NCI-H2227 (cell line): Measurements from ENCODE around the gene CNGA3.
"Not testable (repeated sequence)": the region's sequence is repeated elsewhere in the genome, so short reads cannot be mapped to it uniquely, and the experiment has no call there.

Experiments
- DNase-seq: peaks from one replicate; lab custom pipeline; 2025; ENCODE audit not compliant: unreplicated experiment; lab: John Stamatoyannopoulos, UW

Gene CNGA3

DNA sequence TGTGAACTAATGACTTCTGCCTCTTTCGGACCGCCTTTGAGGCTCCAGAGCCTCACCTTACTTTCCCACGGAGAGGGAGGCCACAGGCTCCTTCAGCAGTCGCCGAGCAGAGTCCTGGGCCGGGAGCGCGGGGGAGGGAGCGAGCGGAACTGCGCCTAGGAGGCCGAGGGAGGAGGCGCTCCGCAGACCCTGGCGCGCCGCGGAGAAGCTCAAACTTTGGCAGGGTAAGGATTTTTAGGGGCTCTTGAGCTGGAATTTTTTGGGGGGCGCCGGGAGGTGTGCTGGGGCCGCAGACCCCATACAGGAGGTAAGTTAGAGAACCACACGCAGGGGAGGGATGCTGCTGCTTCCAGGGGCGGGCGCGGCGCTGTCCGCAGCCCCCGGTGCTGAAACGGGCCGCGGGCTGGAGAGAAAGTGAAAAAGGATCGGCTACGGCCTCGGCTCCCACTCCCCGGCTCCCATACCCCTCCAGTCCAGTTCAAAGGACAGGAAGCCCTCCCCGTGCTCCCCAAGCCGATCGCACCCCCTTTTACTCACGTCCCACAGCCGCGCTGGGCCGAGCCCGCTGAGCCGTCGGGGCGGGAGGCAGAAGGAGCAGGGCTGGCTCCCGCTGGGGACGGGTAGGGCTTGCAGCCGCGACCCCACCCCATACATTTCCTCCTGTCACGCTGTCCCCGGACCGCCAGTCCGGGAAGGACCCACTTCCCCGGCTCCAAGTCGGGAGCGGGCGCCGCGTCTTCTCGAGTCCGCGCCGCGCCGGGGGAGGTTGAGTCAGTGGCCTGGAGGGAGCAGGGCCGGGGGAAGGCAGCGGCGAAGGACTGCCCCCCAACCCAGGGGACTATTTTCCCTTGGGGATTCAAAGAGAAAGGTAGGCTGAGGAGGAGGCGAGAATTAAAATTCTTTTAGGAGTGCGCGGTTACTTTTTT lies at the start of gene CNGA3:
Gene CNGA3, plus strand, starts transcription at position 146 of the 926 bp plus-strand sequence. CDS start 23,520 bp downstream, outside the sequence.
- peak; percentile 42 for DNase-seq

DNA sequence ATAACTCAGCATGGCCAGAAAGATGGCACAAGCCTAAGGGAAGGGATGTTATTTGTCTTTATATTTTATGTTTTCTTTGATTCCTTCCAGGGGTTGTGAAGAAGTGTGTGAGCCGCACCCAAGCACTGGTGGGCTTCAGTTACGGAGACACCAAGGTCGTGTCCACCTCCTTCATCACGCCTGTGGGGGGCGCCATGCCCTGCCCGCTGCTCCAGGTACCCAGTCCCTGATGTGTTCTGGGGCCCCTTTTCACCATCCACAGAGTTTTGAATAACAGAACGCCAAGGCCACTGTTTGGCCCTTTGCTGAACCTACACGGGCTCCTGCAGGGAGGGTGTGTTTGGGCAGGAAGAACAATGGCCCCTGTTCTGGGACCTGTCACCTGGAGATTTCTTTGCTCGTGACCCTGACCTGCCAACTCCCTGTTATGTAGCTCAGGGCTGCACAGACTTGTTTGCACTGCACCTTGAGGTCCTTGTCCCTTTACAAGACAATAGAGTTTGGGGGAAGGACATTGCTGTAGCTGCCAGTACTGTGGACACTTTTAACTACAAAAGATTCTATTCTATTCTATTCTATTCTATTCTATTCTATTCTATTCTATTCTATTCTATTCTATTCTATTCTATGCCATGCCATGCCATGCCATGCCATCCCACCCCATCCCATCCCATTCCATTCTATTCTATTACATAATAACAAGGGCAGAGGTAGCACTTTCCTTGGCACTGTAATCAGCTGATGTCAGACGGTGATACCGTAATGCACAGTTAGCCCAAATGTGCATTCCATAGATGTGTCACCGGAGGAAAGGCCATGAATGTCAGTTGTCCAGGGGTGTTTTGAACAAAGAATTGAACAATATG lies 48.2 kb upstream of the CNGA3 start:
- no peak for DNase-seq

DNA sequence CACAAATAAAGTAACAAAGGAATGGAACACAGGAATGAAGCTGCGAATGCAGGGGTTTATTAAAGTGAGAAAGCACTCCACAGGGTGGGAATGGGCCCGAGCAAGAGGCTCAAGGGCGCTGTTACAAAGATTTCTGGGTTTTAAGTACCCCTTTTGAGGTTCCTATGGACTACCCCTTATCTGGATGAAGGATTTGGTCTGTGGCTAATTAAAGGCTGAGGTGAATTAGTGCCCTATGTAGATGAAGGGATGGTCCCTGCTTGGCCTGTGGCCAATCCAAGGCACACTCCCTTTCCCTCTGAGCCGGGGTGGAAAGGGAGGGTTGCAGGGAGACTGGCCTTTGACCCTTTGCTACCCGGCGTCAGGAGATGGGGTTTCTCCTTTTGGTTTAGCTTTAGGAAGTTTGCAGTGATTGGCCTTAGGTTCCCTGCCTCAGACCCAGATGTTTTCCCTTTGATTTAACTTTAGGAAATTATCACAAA lies 47.5 kb upstream of the CNGA3 start:
- DNase-seq = no peak

DNA sequence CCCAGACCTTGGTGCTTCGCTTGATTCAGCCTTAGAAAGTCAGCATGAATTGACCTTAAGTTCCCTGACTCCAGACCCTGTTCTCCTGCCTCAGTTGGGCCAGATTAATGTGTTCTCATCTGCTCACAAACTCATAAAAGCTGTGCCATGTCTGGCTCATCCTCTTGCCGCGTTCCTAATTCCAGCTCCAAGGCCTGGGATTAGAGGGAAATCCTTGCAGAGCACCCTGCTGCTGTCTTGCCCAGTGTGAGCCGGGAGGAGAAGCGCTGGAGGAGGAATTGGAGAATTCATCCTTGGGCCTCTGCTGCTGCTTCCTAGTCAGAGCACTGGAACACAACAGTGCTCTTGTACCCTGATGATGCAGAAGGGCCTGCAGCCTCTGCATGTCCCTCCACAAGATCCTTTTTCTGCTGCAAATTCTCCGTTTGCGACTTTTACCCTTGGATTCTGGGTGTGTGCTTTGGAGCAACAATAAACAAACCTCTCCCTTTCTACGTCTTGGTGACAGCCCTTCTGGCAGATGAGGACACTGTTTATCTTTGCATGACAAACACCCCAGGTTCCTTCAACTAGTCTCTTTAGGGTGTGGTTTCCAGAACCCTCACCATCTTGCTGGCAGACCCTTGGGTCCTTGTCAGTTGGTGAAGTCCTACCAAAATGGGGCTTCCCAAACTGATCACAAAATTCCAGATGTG lies 46.9 kb upstream of the CNGA3 start:
- no peak for DNase-seq

DNA sequence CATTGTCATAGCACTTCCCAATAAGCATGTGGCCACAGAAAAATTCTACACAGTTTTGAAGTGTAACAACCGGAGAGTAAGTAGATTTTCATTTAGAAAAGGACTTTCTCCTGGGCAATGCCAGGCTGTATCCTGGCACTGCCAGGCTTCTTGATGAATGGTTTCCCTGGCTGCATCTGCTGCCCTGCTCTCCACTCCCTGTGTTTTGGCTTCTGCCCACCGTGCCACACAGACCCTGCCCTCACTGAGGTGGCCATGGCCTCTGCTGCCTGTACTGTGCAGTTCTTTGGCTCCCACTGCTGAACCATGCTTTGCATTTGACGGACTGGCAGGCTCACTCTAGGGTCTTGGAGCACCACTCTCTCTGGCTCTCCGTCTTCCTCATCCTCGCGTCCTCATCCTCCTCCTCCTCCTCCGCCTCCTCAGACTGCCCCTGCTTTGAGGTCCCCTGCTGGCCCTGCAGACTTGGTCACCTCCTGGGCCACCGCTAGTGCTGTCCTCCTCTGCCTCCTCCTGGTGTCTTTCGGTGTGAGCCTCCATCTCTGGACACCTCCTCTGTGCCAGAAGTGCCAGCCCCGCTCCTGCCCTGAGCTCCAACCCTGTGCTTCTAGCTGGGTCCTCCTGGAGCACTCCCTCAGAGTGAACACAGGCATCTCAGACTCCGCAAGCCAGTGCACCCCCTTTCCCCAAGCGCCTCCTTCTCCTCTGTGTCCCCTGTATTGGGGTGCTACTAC lies 45.9 kb upstream of the CNGA3 start:
- no peak for DNase-seq

DNA sequence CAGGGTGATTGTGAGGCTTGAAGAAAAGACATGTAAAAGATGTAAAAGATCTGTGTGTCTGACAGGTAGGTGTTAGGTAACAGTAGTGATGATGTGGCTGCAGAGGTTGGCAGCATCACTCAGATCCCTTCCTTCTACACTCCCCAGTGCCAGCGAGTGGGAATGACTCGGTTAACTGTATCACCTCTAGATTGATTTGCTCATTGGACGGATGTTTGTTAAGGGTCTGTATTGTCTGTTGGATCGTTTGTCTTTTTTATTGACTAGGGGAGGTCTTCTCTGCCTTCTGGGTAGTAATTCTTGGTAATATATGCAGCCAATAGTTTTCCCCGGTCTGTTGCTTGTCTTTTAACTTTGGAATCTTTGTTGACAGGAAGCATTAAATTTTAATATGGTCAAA lies 44.8 kb upstream of the CNGA3 start:
- DNase-seq = no peak

DNA sequence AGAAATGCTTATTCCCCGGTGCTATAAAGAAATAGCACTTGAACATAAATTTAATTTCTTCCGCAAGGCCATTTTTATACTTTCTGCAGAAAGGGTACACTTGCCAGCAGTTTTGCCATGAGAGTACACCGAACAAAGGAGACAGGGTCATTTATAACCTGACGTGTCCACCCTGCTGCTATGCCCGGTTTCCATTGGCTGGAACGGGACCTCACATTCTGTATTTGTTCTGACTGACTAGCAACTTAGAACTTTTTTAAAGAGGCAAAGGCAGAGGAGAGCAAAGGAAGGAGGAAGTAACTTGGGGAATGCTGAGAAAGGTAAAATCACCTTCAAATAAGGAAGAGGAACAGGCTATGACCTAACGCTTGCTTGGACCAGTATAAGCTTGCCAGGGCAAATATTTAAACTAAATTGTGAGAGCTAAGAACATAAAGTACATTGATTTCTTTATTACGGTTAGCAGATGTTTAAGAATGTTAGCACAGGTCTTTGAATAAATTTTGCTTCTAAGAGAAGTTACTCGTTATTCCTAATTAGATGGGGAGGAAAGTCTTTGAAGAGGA lies 39.0 kb upstream of the CNGA3 start:
- DNase-seq = not testable (repeated sequence)

DNA sequence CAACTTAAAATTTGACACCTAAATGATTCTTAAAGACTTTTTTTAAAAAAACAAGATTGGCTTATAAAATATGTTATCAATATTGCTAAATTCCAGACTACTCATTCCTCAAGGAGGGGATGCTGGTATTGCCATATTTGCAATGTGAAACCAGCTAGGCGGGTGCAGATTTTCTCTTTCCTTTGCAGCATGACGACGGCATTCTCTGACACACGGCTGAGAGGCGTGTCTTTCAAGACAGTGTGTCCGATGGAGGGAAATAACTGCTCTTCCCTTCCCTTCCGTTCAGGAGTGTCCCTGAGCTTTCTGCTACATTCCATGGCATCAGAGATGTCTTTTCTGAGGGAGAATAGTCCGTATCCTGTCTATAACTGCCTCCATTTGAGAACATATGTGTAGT lies 38.2 kb upstream of the CNGA3 start:
- DNase-seq = no peak

DNA sequence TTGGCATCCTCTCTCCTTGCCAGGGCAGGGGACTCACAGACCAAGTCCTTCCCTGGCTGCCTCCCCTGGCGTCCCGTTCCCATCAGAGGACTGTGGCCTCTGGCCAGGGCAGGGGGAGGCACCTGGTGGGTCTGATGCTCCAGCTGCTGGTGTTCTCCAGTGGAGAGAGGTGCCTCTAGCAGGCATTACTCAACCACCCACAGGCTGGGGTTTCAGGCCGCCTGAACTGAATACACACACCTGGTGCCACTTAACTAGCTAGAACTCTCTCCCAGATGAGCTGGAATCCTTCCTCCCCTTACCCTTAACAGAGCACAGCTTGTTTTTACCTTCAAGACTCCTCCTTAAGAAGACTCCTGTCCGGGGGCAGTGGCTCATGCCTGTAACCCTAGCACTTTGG lies 37.7 kb upstream of the CNGA3 start:
- DNase-seq = no peak

DNA sequence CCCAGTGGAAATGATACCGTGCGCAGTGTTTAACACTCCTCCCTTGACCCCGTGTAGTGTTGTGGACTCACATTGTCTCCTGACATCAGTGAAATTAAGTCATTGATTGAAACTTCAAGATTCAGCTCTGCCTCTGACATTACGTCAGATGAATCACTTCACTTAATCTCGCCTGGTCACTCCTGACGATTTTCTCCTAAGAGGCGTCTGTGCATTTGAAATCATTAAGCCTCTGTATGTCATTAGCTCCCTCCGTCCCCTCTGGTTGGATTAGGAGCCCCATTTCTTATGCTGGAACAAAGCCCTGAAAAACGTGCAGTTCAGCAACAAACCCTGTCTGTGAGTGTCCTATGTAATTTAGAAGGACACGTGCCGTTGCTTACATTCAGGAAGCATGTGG lies 36.7 kb upstream of the CNGA3 start:
- DNase-seq = no peak

DNA sequence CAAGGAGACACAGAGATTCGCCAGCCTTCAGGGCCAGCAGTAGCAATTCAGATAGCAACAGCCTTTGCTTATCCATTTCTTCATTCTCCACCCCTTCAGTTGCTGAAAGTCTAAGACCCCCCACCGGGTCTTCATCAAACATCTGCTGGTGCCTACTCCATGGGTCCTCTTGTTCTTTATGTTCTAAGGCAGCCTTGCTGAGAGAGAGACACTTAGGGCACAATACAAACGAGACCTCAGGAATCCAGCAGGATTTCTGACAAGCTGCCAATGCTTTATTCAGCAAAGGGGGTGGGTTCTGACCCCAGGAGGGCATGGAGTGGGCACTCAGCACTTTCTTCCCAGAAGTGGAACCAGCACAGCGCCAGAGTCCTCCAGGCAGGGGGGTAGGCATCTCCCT lies 36.2 kb upstream of the CNGA3 start:
- no peak for DNase-seq

DNA sequence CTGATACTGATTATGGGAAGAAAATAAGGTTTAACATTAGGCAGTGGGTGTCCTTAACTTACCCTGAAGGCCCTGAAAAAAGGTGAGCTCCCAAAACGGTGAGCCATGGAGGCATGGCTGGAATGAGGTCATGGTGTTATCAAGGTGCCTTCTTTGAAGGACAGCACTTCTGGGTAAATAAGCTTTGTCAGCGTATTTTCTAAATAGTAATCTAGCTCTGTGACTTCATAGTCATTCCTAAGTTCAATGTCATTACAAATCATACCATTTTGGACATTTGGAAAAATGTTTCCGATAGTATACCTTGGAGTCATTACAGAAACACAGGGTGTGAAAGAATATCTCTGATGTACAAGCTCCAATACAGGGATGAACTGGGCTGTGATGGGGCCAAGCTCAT lies 35.2 kb upstream of the CNGA3 start:
- no peak for DNase-seq

DNA sequence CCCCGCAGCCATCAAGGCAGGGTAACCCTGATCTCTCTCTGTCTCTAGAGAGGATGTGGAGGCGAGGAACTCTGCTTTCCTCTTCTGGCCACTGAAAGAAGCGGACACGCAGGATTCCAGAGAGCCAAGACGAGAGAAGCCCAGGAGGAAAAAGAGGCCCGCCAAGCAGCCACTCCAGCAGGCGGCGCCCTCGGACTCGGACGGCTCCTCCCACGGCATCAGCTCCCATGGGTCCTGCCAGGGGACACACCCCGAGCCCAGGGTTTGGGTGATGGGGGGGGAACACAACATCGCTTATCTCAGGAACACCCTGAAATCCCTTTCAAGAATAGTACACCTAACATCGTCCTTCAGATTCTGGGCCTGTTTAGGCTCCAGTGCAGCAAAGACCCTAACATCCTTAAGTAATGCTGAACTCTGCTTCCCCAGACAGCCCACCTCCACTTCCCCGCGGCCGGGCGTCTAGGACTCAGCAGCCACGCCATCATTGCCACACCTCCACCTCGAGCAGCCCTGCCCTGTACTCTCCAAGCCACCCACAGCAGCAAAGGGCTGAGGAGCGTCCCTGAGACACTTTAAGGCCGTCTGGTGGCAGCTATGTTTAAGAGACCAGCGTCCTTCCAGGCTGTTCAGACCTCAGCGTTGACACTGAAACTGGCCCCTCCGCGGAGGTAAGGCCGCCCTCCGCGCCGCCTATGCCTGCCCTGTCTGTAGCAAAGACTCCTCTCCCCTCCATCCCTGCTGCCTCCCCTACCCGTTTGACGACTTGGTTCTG lies 34.3 kb upstream of the CNGA3 start:
- no peak for DNase-seq

DNA sequence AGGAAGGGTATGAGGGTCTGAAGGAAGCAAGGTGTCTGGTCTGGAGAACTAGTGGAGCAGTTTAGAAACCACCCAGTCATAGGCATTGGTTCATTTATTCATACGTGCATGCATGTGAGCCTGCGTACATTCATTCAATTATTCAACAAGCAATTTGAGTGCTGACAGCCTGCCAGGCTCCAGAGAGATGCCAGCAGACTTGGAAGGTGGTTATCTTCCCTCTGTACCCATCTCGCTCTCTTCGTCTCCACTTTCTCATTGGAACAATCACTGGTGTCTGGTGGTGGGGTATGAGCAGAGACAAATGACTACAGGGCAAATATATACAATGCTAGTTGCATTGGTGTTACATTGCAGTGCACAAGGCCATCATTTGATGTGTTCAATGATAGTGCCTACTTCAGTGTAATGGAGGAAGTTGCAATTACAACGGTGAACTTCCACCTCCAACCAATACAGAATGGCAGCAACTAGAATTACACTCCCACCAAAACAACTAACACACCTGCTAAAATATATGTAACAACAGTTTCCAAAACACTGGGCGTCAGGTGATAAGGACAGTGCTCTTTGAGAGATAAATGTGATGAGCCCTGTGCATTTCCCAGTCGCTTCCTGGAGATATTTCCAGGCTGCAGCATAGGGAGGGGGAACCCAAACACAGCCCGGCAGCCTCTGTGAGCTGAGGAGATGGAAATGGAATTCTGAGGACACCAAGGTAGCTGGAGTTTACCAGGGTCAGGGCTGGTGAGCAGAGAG lies 32.6 kb upstream of the CNGA3 start:
- DNase-seq = peak; percentile 66

DNA sequence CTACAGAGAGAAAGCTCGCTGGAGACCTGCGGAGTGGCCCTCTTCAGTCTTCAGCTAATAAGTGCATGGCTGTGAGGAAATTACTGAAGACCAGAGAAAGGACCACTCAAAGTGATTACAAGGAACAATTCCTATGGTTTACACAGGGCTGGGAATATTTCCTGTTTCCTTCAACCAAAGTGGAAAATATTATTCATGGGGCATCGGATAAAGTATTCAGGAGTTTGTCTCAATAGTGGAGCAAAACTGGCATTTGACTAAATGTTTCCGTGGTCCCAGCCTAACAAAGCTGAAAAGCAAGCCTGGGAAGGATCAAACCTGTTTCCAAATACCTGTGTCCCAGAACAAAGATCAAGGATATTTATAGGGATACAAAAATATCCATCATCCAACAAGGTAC lies 32.0 kb upstream of the CNGA3 start:
- DNase-seq = no peak

DNA sequence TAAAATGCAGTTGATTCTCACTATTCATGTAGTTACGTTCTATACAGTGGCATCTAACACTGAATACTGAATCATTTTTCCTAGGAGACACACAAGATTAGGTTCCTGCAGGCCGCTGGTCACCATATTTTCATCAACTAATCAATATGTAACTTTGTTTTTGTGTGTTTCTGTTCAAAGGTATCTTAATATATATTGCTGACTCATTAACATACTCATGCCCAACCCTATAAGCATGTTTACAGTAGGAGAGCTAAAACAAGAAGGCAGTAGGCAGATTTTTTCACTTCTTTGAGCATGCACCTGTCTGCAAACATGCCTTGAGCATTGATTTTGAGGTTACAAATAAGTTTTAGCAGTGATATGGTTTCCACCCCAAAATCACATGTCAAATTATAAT lies 30.3 kb upstream of the CNGA3 start:
- DNase-seq = no peak

DNA sequence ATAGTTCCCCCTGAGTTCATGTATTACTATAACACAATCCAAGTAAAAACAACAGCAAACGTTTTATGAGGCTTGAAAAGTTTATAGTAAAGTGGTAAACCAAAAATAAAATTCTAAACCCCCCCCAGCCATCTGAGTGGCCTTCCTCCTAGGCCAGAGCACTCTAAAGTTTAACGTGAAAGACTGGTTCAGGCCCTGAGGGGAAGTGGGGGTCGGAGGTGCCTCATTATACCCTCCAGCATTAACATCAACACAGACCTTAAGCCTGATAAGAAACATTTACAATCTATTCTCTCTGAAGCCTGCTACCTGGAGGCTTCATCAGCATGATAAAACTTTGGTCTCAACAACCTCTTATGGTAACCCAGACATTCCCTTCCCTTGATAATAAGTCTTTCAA lies 29.0 kb upstream of the CNGA3 start:
- DNase-seq = no peak

DNA sequence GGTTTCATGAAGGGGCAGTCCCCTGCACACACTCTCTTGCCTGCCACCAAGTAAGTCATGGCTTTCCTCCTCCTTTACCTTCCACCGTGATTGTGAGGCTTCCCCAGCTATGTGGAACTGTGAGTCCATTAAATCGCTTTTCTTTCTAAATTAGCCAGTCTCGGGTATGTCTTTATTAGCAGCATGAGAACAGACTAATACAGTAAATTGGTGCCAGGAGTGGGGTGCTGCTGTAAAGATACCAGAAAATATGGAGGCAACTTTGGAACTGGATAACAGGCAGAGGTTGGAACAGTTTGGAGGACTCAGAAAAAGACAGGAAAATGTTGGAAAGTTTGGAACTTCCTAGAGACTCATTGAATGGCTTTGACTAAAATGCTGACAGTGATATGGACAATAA lies 26.1 kb upstream of the CNGA3 start:
- not testable (repeated sequence) for DNase-seq

DNA sequence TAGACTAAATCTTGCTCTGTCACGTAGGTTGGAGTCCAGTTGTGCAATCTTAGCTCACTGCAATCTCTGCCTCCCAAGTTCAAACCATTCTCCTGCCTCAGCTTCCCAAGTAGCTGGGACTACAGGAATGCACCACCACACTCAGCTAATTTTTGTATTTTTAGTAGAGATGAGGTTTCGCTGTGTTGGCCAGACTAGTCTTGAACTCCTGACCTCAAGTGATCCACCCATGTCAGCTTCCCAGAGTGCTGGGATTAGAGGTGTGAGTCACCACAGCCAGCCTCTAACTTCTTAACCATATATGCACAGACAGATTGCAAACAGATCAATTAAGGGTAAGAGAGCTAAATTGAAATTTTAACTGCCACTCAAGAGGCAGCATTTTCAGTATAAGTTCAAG lies 22.1 kb upstream of the CNGA3 start:
- DNase-seq = no peak
